Measurements from ENCODE around the gene AIPL1.
"Not testable (repeated sequence)": the region's sequence is repeated elsewhere in the genome, so short reads cannot be mapped to it uniquely, and the experiment has no call there.

The AIPL1 gene, protein sequence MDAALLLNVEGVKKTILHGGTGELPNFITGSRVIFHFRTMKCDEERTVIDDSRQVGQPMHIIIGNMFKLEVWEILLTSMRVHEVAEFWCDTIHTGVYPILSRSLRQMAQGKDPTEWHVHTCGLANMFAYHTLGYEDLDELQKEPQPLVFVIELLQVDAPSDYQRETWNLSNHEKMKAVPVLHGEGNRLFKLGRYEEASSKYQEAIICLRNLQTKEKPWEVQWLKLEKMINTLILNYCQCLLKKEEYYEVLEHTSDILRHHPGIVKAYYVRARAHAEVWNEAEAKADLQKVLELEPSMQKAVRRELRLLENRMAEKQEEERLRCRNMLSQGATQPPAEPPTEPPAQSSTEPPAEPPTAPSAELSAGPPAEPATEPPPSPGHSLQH

DNA sequence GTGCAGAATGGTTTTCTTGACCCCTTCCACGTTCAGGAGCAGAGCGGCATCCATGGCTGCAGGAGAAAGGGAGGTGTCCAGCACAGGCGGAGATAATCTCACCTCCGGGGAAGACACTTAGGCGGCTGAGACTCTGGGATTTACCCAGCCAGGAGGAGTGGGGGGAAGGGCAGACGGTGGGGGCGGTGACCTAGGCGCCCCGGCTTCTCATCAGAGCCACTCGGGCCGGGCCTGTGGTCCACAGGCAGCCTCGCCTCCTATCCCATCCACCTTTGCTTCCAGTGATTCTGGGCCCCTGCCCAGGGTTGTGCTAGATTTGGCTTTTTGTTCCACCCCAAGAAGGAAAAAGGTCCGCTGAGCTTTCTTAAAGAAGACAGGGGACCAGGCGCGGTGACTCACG, at the start of gene AIPL1:
Gene AIPL1 (minus strand): TSS at position 71 of the 400 bp plus-strand sequence. CDS start 17 bp downstream, at position 54.
- DNase-seq, result no peak

- DNase-seq, result no peak
These were observed 48.6 kb upstream of the AIPL1 start for GRCh38 chr17:6483507-6483906.

DNA sequence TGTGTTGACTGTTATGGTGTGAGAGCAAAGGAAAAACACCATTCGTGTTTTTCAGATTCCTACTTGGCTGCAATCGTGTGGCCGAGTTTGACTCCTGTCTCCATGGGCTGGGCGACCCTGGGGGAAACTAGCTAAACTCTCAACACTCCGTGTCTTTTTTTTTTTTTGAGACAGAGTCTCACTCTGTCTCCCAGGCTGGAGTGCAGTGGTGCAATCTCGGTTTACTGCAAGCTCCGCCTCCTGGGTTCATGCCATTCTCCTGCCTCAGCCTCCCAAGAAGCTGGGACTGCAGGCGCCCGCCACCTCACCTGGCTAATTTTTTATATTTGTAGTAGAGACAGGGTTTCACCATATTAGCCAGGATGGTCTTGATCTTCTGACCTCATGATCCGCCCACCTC, 47.9 kb upstream of the AIPL1 start:
- DNase-seq, result not testable (repeated sequence)

GRCh38 chr17:6482105-6482455, 47.2 kb upstream of the AIPL1 start:
- no peak for DNase-seq

DNA sequence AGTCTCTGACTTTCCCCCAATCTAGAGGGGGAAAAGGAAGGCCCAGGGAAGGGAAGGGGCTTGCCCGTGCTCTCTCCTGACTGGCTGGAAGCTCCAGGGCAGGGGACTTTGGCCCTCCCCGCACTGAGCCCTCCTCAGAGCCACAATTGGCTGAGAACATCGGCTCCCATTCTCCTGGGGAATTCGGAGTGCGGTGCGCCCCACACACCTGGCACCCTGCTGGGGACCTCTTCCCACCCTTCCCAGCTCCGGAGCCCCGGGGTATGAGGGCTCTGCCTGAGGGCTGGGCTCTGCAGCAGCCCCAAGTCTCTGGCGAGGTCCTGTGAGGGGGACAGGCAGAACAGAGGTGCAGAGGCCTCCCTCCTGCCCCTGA, 45.4 kb upstream of the AIPL1 start:
- DNase-seq, result no peak

GRCh38 chr17:6479622-6480302, 44.8 kb upstream of the AIPL1 start:
- no peak for DNase-seq

DNA sequence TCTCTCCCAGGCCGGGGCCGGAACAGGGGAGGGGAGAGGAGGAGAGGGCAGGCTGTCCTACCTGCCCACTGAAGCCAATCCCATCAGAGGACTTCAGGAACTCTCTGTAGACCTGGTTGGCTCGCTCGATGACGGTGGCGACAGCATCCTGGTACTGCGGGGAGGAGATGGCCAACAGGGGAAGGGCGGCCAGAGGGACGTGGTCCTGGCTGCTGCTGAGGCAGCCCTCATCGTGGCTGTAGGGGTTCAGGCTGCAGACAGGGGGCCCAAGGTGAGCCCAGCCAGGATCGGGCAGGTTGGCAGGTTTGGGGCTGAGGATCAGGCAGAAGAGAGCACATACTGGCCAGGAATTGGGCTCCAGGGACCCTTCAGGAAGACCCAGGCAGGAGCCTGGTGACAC, 43.6 kb upstream of the AIPL1 start:
- DNase-seq, result no peak

DNA sequence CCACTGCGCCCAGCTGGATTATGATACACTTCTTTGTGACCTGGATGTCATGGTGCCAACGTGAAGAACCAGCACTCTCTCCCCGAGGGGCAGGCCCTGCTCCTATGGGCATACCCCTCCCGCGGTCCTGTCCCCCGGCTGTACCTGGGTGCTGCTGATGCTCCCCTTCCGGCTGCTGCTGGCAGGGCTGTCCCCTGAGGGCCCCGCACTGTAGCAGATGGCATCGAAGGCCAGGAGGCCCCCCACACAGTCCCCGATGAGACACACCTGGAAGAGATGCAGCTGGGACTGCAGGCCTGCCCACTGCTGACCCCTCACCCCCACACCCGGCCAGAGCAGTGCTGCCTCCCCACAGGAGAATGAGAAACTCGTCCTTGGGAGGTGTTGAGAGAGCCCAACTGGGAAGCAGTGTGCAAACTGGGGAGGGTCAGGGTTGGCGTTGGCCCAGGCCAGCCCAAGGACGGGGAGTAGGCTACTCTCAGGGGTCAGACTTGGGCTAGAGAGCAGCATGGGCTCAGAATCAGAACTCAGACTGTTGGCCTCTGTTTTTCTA, 43.0 kb upstream of the AIPL1 start:
- no peak for DNase-seq

- no peak for DNase-seq
These were observed 41.9 kb upstream of the AIPL1 start for GRCh38 chr17:6476810-6477179.

DNA sequence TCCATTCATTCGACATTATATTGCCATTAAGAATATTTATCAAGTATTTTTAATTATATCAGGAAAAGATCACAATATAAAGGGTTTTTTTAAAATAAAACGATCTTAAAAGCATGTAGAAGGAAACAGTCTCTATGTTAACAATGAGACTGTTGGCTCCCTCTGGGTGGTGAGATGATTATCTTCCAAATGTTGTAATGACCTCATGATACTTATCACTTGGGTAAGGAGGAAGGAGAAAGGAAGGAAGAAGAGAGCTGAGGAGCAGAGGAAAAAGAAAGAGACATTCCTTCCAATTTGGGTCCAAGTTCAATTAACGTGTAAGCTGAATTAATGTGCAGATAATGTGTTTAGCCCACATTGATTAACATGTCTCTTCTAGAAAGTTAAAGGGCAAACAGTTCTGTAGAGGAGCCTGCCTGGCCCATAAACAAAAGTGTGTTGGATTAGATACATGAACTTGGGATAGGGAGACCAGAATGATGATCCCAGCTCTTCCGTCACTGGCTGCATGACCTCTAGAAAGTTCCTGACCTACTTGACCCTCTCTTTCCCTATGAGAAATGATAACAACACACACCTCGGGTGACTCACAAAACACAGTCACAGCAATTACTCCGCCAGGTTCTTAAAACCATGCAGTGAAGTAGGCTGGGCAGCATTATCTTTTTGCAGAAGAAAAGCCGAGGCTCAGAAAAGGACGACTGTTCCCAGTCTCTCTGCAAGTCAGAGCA, 41.3 kb upstream of the AIPL1 start:
- DNase-seq, result no peak

DNA sequence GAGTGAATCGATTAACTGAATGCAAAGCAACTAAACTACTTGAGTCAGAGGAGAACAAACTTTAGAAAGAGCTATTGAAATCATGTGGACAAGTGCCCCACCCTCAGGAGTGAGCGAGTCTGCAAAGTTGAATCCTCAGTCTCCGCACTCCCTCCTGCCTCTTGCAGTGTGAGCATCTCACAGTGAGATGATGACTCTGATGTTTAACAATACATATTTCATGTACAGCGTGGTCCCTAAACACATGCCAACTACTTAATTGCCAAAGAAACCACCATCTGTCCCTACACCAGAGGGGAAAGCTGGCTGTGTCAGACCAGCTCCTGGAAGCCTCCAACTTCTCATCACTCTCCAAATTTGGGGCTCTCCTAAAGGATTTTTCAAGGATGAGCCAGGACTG, 40.5 kb upstream of the AIPL1 start:
- no peak for DNase-seq

DNA sequence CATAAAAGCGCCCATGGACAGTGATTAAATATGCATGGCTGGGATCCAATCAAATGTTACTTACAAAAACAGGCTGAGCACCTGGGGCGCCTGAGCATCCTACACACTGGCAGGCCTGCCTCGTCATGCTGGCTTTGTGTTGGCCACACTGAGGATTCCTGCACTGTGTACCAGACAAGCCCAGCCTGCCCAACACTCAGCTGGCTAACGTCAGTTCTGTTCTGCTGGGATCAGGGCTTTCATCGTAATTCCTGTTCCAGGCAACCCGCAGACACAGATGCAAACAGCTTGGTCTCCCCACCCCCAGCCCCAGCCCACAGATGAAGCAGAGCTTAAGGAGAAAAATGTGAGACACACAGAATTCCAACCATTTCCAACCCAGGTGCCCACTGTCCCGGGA, 40.0 kb upstream of the AIPL1 start:
- no peak for DNase-seq

GRCh38 chr17:6474376-6474775, 39.5 kb upstream of the AIPL1 start:
- DNase-seq, result no peak

- peak; percentile 76 to 80 for DNase-seq
These were observed 38.3 kb upstream of the AIPL1 start for GRCh38 chr17:6473128-6473767.

DNA sequence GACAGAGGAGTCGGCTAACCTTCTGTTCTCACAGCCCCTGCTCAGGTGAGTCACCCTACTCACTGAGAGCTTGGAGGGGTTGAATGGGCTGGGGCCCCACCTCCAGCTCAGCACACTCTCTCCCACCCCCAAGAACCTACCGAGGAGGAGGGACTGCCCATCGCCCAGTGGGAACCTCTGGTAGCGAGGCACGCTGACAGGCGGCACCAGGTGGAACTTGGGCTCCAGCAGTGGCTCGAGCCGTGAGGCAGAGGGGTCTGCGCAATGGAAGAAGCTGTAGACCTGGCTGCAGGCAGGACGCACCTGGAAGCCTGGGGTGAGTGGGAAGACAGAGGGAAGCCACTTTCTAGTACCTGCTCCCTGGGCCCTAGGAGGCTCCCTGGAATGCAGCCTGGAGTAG, 37.6 kb upstream of the AIPL1 start:
- no peak for DNase-seq

DNA sequence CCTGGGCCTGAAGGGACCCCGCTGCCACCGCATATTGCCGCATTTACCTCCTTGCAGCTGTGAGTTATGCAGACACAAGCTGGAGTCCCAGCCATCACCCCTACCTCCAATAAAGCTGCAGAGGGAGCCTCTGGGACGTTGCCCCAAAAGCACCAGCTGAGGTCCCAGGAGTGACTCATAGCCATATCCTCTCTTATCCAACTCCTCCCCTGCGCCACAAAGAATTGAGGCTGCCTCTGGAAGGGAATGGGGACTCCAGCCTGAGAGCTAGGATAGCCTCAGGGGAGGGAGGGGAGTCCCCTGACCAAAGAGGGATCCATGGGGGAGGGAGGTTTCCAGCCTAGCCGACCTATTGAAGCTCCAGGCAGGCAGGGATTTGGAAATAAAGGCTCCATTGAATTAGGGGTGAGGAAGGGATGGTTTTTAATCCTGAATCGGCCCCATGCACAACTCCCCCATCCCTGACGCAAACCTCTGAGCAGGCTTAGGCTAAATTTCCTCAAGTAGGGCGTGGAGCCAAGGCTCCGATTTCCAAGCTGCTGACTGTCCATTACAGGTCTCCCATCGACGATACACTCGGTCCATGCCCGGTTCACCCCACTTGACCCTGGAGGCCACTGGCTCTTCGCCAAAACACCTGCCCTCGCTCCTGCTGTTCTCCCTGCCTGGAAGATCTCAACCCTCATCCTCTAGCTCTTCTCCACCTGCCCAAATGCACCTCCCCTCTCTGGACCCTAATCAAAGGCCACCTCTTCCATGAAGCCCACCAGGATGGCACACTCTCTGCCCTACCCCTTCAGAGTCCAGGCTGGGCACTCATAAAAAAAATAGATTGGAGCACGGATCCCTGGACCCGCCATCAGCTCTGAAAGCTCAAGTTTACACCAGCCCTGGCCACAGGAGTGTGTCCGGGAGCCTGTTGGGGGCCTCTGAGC, 36.9 kb upstream of the AIPL1 start:
- DNase-seq, result no peak

GRCh38 chr17:6470751-6471521, 36.0 kb upstream of the AIPL1 start:
- DNase-seq, result no peak

GRCh38 chr17:6470146-6470718, 35.3 kb upstream of the AIPL1 start:
- DNase-seq, result no peak

DNA sequence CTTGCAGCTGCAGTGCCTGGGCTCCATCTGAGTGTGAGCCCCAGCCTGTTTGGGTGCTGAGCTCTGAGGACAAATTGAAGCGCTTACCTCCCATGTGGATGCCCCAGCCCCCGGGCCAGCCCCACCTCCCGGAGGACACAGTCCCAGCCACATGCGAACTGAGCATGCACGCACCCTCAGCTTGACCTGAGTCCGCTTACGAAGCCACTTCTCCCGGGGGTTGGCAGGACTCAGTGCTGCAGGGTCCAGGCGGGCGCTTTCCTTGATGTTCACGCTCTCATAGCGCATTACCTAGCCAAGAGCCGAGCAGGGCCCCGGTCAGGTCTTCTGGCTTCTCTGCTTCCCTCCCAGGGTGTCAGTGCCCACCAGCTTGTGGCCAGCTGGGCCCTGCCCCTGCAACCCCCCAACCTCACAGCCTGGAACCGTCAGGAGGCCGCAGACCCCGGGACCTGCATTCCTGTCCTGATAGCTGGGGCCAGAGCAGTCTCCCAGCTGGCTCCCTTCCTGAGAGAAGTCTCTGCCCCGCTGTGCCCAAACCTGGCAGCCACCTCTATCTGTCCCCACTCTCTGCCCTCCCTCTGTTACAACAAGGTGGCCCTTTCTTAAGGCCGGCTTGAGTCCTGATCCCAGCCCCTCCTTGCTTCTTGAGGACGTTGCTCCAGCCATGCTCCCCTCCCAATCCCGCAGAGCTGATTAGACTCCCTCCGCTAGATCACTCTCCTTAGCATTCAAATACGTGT, 33.3 kb upstream of the AIPL1 start:
- DNase-seq, result no peak

DNA sequence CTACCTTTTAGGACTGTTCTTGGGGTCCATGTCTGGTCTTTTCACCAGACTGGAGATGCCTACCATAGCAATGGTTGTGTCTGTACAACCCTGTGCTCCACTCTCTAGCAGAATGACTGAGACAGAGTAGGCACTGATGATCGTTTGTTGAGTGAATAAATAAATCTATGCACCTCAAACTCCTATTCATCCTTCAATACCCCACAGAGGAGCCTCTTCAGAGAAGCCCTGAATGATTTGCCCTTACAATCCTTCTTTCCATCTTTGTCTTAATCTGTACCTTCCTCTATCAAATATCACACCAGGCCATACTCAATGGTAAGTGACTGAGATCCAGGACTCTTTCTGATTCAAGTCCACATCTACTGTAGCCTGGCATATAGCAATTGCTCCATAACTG, 32.6 kb upstream of the AIPL1 start:
- DNase-seq, result no peak

Data from activated CD4-positive, alpha-beta T cell treated with anti-CD3 and anti-CD28 coated beads, Interleukin-2, amount 50 U/mL, for 48 hours (primary cell).